HG03066 (cell line): Measurements from ENCODE around the gene NAP1L5.
A peak's percentile ranks its signal among the peaks of the same experiment; 100 is the strongest.

Experiments
- ATAC-seq: cut with Tn5 transposase; IDR thresholded peaks from one replicate; pipeline ENCODE4 v1.9.1; 2021; ENCODE audit warnings: low read depth; ENCODE audit not compliant: unreplicated experiment

Gene NAP1L5

GRCh38 chr4:88722828-88723227, 25.2 kb upstream of the NAP1L5 start:
- no peak for ATAC-seq

- no peak for ATAC-seq
Measured at GRCh38 chr4:88722276-88722780, 24.7 kb upstream of the NAP1L5 start.

GRCh38 chr4:88720451-88721428, 23.1 kb upstream of the NAP1L5 start:
- ATAC-seq = no peak

GRCh38 chr4:88719381-88719780, 21.8 kb upstream of the NAP1L5 start:
- ATAC-seq = no peak

GRCh38 chr4:88718098-88718497, 20.5 kb upstream of the NAP1L5 start:
- ATAC-seq = no peak

- ATAC-seq = no peak
Measured at GRCh38 chr4:88713782-88714181, 16.2 kb upstream of the NAP1L5 start.

GRCh38 chr4:88709989-88710388, 12.4 kb upstream of the NAP1L5 start:
- no peak for ATAC-seq

GRCh38 chr4:88706574-88706973, 8.9 kb upstream of the NAP1L5 start:
- ATAC-seq = no peak

- ATAC-seq = no peak
Measured at GRCh38 chr4:88705805-88706492, 8.3 kb upstream of the NAP1L5 start.

- no peak for ATAC-seq
Measured at GRCh38 chr4:88705223-88705622, 7.6 kb upstream of the NAP1L5 start.

- ATAC-seq = no peak
Measured at GRCh38 chr4:88702782-88703181, 5.2 kb upstream of the NAP1L5 start.

- no peak for ATAC-seq
Measured at GRCh38 chr4:88698519-88698918, 890 bp upstream of the NAP1L5 start.

GRCh38 chr4:88697141-88697540, 488 bp downstream of the NAP1L5 start:
- peak; percentile 7 for ATAC-seq

GRCh38 chr4:88696630-88697029, 999 bp downstream of the NAP1L5 start:
- no peak for ATAC-seq

GRCh38 chr4:88693792-88694191, 3.8 kb downstream of the NAP1L5 start:
- no peak for ATAC-seq

- no peak for ATAC-seq
Measured at GRCh38 chr4:88690355-88690754, 7.3 kb downstream of the NAP1L5 start.

GRCh38 chr4:88681209-88681608, 16.4 kb downstream of the NAP1L5 start:
- no peak for ATAC-seq

- ATAC-seq = no peak
Measured at GRCh38 chr4:88675543-88675942, 22.1 kb downstream of the NAP1L5 start.

GRCh38 chr4:88674979-88675378, 22.6 kb downstream of the NAP1L5 start:
- ATAC-seq = no peak

- ATAC-seq = no peak
Measured at GRCh38 chr4:88674565-88674964, 23.1 kb downstream of the NAP1L5 start.

- no peak for ATAC-seq
Measured at GRCh38 chr4:88673886-88674285, 23.7 kb downstream of the NAP1L5 start.

GRCh38 chr4:88672987-88673386, 24.6 kb downstream of the NAP1L5 start:
- ATAC-seq = no peak
